Subcutaneous adipose tissue (tissue), 4 donors: Measurements from ENCODE around the gene SLC12A6. TPM values are rescaled to one million over a fixed set of nuclear protein-coding genes. Genes with fewer than 3 reads are reported as not detected.

Experiments
- total RNA-seq, 4 donors: library from RNA; depleted of rRNA; stranded (reverse); fragments of >200 nt; gene quantifications; one replicate each; pipeline ENCODE4 v1.1.0, GENCODE V29; 2016
- TF ChIP-seq, protein P1 (sequence below): fragments of 450-650 bp; IDR thresholded peaks from one replicate; pipeline ENCODE4 v1.5.1; 2016; ENCODE audit warnings: low read depth, mild to moderate bottlenecking, control low read depth, antibody characterized with exemption, moderate library complexity

Gene SLC12A6
- total RNA-seq, 4 donors from 2014 or later, result 22.0 to 58.0 (median 27.1) TPM

GRCh38 chr15:34242331-34242710 lies 95.3 kb downstream of the SLC12A6 start:
- TF ChIP-seq, protein P1, sequence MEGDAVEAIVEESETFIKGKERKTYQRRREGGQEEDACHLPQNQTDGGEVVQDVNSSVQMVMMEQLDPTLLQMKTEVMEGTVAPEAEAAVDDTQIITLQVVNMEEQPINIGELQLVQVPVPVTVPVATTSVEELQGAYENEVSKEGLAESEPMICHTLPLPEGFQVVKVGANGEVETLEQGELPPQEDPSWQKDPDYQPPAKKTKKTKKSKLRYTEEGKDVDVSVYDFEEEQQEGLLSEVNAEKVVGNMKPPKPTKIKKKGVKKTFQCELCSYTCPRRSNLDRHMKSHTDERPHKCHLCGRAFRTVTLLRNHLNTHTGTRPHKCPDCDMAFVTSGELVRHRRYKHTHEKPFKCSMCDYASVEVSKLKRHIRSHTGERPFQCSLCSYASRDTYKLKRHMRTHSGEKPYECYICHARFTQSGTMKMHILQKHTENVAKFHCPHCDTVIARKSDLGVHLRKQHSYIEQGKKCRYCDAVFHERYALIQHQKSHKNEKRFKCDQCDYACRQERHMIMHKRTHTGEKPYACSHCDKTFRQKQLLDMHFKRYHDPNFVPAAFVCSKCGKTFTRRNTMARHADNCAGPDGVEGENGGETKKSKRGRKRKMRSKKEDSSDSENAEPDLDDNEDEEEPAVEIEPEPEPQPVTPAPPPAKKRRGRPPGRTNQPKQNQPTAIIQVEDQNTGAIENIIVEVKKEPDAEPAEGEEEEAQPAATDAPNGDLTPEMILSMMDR, result no peak

GRCh38 chr15:34241376-34242330 lies 95.9 kb downstream of the SLC12A6 start:
- TF ChIP-seq, protein P1, result no peak

- TF ChIP-seq, protein P1, result no peak
These were observed 97.0 kb downstream of the SLC12A6 start for GRCh38 chr15:34240537-34240936.

DNA sequence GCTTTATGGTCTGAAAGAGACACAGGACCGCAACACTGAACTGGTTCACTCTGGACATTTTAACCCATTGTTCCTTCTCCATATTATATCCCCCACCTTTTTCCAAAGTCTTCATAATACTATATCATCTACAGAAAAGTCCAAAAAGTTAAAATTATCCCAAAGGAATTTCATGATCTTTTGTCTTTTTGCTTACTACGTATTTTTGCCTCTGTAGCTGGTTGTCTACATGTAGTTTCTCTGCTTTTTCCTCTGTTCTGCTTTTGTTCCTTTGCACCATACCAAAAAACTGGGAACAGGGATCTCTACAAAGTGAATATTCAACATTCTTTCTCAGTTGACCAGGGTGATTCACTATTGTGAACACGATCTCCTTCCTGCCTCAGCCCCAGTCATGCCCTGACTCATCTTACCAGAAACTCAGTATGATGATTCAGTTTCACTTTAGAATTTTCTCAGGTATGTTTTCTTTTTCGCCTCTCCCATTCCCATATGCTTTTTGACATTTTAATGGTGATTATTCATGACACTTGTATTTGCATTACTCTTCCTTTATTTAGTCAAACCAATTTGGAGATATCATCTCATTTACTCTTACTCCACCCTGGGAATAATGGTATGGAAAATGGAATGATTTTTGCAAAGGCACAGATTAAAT lies 98.3 kb downstream of the SLC12A6 start:
- TF ChIP-seq, protein P1, result no peak

DNA sequence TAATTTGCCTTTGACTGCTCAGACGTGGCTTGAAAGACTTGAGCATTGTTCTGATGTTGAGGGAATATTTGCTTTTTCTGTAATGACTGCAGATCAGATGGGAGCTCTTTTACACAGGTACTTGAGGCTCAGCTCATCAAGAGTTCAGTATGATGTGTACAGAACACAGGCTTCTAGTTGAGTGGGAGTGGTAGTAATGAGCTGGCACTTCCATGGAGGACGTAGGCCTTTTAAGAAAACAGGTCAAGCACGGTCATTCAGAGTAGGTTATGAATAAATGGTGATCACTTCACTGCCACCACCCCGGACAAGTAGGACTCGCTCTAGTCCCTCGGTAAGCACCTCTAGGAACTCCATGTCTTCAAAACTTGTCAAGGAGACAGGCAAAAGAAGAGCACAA lies 104.0 kb downstream of the SLC12A6 start:
- TF ChIP-seq, protein P1, result no peak

DNA sequence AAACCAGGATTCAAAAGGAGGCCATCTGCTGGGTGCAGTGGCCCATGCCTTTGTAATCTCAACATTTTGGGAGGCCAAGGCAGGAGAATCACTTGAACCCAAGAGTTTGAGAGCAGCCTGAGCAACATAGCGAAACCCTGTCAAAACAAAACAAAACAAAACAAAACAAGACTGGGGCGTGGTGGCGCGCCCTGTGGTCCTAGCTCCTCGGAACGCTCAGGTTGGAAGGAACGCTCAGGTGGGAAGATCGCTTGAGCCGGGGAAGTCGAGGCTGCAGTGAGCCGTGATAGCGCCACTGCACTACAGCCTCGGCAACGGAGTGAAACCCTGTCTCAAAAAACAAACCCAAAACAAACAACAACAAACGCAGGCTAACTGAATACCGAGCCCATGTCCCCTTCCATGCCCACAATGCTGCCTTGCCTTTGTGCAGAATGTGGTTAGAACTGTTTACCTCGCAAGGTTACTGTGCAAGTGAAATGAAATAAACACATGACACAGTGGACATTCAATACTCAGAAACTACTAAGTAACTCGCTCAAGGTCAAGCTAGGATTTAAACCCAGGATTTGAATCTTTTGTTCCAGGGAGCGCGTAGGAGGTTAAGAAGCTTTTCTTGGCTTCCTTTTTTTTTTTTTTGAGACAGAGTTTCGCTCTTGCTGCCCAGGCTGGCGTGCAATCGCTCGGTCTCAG lies 113.5 kb downstream of the SLC12A6 start:
- TF ChIP-seq, protein P1, result no peak
